Heart left ventricle (tissue), 13 donors: ENCODE results near the gene UVRAG.

Experiments
- POLR2A ChIP-seq, 2 donors: fragments of 450-650 bp; IDR thresholded peaks; one replicate each; pipeline ENCODE4 v1.6.1; 2017; ENCODE audit warnings: antibody characterized with exemption in 2 of 2, mild to moderate bottlenecking in 2 of 2, moderate library complexity in 2 of 2
- TF ChIP-seq, protein P1 (sequence below), 12 donors: fragments of 200-600 bp; sonication (generic) in 4 of 12; IDR thresholded peaks; one replicate each; pipeline versions ENCODE4 v1.5.0 to v1.8.0; 2018 to 2022; ENCODE audit warnings: antibody characterized with exemption in 12 of 12, mild to moderate bottlenecking in 5 of 12
- donor health status: ischemic (EF 13 %, LVEDD 7.1; RV severe dilation, severe dysfunction).
- donor health status: DM: no; HTN: yes; CAD: no.
- donor health status: DM: no; HTN: no; CAD: no.
- donor health status: ischemic (EF 25% LVEDD 6.9; RV normal size, moderate dysfunction).
- donor health status: ischemic (EF 25% LVEDD 5.7; RV mildly dilated, moderate dysfunction).
- donor health status: ischemic (EF 35%, LVEDD 5.7; RV mildly dilated, moderate dysfunction).
- donor health status: nonischemic (EF 11% LVEDD 7.7; RV severe dilation, severe dysfunction).
- donor health status: DM: yes; HTN: yes; CAD: no.
- donor health status: PGD.
- donor health status: ischemic (EF 29% LVEDD 5.4; RV normal size, mild dysfunction).
- donor health status: nonischemic (EF 23%, LVEDD 6.1; RV moderate dilation, normal function).

DNA sequence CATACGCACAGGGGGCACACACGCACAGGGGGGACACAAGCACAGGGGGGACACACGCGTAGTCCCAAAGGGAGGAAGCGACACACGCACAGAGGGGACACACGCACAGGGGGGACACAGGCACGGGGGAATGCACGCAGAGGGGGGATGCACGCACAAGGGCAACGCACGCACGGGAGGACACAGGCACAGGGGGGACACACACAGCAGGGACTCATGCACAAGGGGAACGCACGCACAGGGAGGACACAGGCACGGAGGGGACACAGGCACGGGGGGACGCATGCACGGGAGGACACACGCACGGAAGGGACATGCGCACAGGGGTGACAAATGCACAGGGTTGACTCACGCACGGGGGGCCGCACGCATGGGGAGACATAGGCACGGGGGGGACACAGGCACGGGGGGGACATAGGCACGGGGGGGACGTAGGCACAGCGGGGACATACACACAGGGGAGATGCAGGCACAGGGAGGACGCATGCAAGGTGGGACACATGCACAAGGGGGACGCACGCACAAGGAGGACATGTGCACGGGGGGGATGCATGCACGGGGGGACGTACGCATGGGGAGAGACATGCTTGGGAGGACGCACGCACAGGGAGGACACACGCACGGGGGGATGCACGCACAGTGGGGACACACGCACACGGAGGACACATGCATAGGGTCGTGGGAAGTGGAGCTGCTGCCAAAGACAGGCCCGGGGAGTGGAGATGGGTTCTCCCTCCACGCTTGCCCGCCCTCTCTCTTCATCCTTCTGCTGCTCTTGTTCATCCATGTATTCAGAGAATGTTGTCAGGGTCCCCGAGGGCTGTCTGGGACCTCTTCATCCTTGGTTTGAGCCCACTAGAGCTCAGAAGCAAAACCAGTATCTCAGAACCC lies 350.1 kb downstream of the UVRAG start:
- TF ChIP-seq, protein P1, sequence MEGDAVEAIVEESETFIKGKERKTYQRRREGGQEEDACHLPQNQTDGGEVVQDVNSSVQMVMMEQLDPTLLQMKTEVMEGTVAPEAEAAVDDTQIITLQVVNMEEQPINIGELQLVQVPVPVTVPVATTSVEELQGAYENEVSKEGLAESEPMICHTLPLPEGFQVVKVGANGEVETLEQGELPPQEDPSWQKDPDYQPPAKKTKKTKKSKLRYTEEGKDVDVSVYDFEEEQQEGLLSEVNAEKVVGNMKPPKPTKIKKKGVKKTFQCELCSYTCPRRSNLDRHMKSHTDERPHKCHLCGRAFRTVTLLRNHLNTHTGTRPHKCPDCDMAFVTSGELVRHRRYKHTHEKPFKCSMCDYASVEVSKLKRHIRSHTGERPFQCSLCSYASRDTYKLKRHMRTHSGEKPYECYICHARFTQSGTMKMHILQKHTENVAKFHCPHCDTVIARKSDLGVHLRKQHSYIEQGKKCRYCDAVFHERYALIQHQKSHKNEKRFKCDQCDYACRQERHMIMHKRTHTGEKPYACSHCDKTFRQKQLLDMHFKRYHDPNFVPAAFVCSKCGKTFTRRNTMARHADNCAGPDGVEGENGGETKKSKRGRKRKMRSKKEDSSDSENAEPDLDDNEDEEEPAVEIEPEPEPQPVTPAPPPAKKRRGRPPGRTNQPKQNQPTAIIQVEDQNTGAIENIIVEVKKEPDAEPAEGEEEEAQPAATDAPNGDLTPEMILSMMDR (IDR thresholded peaks at IDR 0.05) = no peak
- no peak for TF ChIP-seq POLR2A (IDR thresholded peaks at IDR 0.05)
